Thyroid gland (tissue), 4 donors: ENCODE measurements around the gene ACVRL1.

Experiments
- CTCF ChIP-seq, 6 experiments: fragments of 200-600 bp in 3 of 6; fragments of 450-650 bp in 3 of 6; sonication (generic) in 3 of 6; IDR thresholded peaks; one replicate each; pipeline ENCODE4 v1.5.1; 2016 to 2019; ENCODE audit warnings: antibody characterized with exemption in 6 of 6, mild to moderate bottlenecking in 2 of 6, inconsistent platforms in 1 of 6, moderate library complexity in 1 of 6
- POLR2A ChIP-seq, 2 donors: fragments of 450-650 bp; IDR thresholded peaks; one replicate each; pipeline ENCODE4 v1.6.1; 2017; ENCODE audit warnings: antibody characterized with exemption in 2 of 2, mild to moderate bottlenecking in 2 of 2, moderate library complexity in 1 of 2

DNA sequence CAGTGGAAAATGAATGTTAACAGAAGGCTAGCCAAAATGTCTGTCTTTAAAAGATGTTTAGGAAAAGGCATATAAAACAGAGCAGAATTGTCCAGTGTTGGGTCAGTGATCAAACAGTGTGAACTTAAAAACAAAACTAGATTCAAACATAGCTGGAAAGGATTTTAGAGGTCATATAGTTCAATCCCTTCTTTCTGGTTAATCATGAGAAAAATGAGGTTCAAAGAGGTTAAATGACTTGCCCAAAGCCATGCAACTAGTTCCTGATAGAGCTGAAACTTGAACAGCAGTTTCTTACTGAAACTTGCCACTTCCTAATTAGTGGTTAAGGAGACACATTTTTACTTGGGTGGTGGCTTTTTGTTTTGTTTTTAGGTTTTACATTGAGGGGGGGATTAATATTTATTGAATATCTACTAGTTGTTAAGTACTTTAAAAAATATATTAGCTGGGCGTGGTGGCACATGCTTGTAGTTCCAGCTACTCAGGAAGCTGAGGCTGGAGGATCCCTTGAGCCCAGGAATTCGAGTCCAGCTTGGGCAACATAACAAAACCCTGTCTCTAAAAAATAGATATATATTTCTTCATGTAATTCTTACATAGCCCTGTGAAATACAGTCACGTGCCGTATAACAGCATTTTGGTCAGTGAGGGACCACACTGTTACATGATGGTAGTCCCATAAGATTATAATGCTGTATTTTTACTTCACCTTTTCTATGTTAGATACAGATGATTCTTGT, 64.5 kb downstream of the ACVRL1 start:
- no peak for TF ChIP-seq CTCF (IDR thresholded peaks at IDR 0.05)
- no peak for TF ChIP-seq POLR2A (IDR thresholded peaks at IDR 0.05)
